SK-N-DZ (cell line): ENCODE measurements around the gene NMB.

Experiments
- DNase-seq: peaks from one replicate; pipeline ENCODE4 v3.0.0-alpha.2; 2015; ENCODE audit warnings: low spot score

Gene NMB

GRCh38 chr15:84616235-84616634, 41.8 kb downstream of the NMB start:
- no peak for DNase-seq

GRCh38 chr15:84611631-84612030, 46.4 kb downstream of the NMB start:
- DNase-seq: no peak

- no peak for DNase-seq
Measured at GRCh38 chr15:84609818-84610525, 48.0 kb downstream of the NMB start.

GRCh38 chr15:84608707-84609284, 49.2 kb downstream of the NMB start:
- no peak for DNase-seq

GRCh38 chr15:84606653-84607120, 51.3 kb downstream of the NMB start:
- no peak for DNase-seq

- no peak for DNase-seq
Measured at GRCh38 chr15:84605554-84605882, 52.5 kb downstream of the NMB start.
